Measurements from ENCODE around the gene WASHC3. TPM values are rescaled to one million over a fixed set of nuclear protein-coding genes. Genes with fewer than 3 reads are reported as not detected.

Gene WASHC3
- total RNA-seq, 1 experiment from 2014 or later: 24.9 TPM

- Histone ChIP-seq H3K4me2 (ENCODE audit: low read length) (no peak overlapping the region), H3K27me3 (ENCODE audit: low read length) (no peaks in the 10 kb centered on the region), H3K9me2 (replicated peaks; ENCODE audit: low read length) (no peaks in the 10 kb centered on the region), H3K36me3 (ENCODE audit: low read depth, low read length) (no peaks in the 10 kb centered on the region), H3K9me3 (ENCODE audit: low read length) (no peaks in the 10 kb centered on the region), H3F3A (ENCODE audit: low read length, unreplicated experiment) (no peaks in the 10 kb centered on the region), H2AFZ (ENCODE audit: low read length) (no peak overlapping the region), H3K4me3 (ENCODE audit: low read length) (no peak overlapping the region), H3K4me1 (ENCODE audit: insufficient read depth, low read length) (no peaks in the 10 kb centered on the region), H3K27ac (ENCODE audit: low read length) (no peak overlapping the region), H3K9ac (ENCODE audit: low read length) (no peak overlapping the region), H3K79me2 (ENCODE audit: low read length) (no peaks in the 10 kb centered on the region), H4K20me1 (ENCODE audit: low read length) (no peaks in the 10 kb centered on the region)
- no TSS peak for BruUV-seq (replicated peaks)
- TF ChIP-seq EZH2 (IDR thresholded peaks at IDR 0.05; ENCODE audit: low read length, unreplicated experiment) (no peak), EZH2phosphoT487 (IDR thresholded peaks at IDR 0.05; ENCODE audit: borderline replicate concordance, low read length) (no peak), CTCF (conservative IDR thresholded peaks at IDR 0.05; ENCODE audit: low read depth, low read length) (no peak)
- intact Hi-C loops (cut with micrococcal nuclease): no loop called here
- POLR2A ChIA-PET (ENCODE audit: unreplicated experiment): no interaction called here
- no peak for ATAC-seq
- CTCF ChIA-PET: no interaction called here
- no peak for DNase-seq
Measured at GRCh38 chr12:102050660-102051430, 10.9 kb downstream of the WASHC3 start.

- H3K9me3 ChIP-seq (ENCODE audit: low read length): no peaks in the 10 kb centered on the region
- DNase-seq: no peak
Measured at GRCh38 chr12:102043928-102044327, 17.9 kb downstream of the WASHC3 start.

More at GRCh38 chr12:102043928-102044327, 17.9 kb downstream of the WASHC3 start:
- H3K27me3 ChIP-seq (ENCODE audit: low read length): no peaks in the 10 kb centered on the region
- H3K4me2 ChIP-seq (ENCODE audit: low read length): no peak overlapping the region
- TF ChIP-seq CTCF (conservative IDR thresholded peaks at IDR 0.05; ENCODE audit: low read depth, low read length): no peak
- no peak for TF ChIP-seq EZH2 (IDR thresholded peaks at IDR 0.05; ENCODE audit: low read length, unreplicated experiment)
- no peak for TF ChIP-seq EZH2phosphoT487 (IDR thresholded peaks at IDR 0.05; ENCODE audit: borderline replicate concordance, low read length)
- no peaks in the 10 kb centered on the region for H3F3A ChIP-seq (ENCODE audit: low read length, unreplicated experiment)
- no peak overlapping the region for H3K9ac ChIP-seq (ENCODE audit: low read length)
- intact Hi-C loops (cut with micrococcal nuclease): no loop called here
- no peaks in the 10 kb centered on the region for H3K9me2 ChIP-seq (replicated peaks; ENCODE audit: low read length)
- no peaks in the 10 kb centered on the region for H4K20me1 ChIP-seq (ENCODE audit: low read length)
- CTCF ChIA-PET: no interaction called here
- H3K27ac ChIP-seq (ENCODE audit: low read length): no peak overlapping the region
- POLR2A ChIA-PET (ENCODE audit: unreplicated experiment): no interaction called here
- no TSS peak for BruUV-seq (replicated peaks)
- no peak overlapping the region for H2AFZ ChIP-seq (ENCODE audit: low read length)
- no peak overlapping the region for H3K4me3 ChIP-seq (ENCODE audit: low read length)
- H3K4me1 ChIP-seq (ENCODE audit: insufficient read depth, low read length): no peaks in the 10 kb centered on the region
- no peaks in the 10 kb centered on the region for H3K79me2 ChIP-seq (ENCODE audit: low read length)
- ATAC-seq: no peak
- no peaks in the 10 kb centered on the region for H3K36me3 ChIP-seq (ENCODE audit: low read depth, low read length)
